Measurements from ENCODE around the gene SEC11A.

SEC11A gene

DNA sequence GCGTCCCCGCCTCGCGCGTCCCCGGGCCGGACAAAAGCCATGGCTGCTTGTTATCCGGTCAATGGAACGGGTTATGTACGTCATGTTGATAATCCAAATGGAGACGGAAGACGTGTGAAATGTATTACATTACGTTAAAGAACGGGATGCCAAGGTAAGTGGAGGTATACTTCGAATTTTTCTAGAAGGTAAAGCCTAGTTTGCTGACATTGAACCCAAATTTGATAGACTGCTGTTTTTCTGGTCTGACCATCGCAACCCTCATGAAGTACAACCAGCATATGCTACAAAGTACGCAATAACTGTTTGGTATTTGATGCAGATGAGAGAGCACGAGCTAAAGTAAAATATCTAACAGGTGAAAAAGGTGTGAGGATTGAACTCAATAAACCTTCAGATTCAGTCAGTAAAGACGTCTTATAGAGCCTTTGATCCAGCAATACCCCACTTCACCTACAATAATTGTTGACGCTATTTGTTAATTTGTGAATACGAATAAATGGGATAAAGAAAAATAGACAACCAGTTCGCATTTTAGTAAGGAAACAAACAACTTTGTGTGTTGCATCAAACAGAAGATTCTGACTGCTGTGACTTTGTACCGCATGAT is 81.6 kb downstream of the SEC11A start:
- DNase-seq = no peak

DNA sequence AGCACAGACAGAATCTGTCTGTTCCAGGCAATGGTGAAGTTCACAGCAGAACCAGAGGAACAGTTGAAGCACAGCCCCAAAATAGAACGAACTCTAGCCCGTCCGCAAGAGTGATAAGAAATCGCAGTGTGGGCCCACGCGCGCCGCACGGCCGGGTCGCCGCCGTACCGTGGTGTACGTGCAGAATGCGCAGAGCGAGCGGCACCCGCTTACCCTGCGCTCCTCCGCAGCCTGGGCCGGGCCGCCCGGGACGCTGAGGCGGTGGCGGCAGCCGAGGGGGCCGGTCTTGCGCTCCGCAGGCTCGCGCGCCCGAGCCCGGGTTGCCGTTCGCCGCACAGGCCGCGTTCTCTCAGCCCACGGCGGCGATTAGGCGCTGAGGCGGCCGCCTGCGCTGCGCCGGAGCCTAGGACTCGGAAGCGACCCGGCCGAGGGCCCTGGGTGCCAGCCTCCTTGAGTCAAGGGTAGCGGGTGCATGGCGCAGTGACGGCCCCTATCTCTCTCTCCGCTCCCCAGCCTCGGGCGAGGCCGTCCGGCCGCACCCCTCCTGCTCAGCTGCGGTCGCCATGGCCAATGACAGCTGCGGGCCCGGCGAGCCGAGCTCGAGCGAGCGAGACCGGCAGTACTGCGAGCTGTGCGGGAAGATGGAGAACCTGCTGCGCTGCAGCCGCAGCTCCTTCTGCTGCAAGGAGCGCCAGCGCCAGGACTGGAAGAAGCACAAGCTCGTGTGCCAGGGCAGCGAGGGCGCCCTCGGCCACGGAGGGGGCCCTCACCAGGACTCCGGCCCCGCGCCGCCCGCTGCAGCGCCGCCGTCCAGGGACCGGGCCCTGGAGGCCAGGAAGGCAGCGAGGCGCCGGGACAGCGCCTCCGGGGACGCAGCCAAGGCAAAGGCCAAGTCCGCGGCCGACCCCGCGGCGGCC is 82.4 kb downstream of the SEC11A start:
- DNase-seq = no peak

GRCh38 chr15:84631706-84632272 is 84.2 kb downstream of the SEC11A start:
- no peak for DNase-seq

DNA sequence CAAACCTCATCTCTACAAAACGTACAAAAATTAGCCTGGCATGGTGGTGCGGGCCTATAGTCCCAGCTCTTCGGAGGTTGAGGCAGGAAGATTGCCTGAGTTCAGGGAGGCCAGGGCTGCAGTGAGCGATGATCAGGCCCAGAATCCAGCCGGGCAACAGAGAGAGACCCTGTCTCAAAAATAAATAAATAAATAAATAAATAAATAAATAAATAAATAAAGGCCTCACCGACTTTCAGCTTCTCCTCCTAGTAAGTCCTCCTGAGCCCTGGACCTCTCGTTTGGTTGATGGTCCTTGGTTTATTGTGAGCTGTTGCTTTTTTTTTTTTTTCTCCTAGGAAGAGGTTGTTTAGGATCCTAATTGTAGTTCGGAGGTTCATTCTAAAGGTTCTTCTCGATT is 86.9 kb downstream of the SEC11A start:
- DNase-seq = no peak

- DNase-seq = no peak
Measured at GRCh38 chr15:84625123-84625522, 90.8 kb downstream of the SEC11A start.

DNA sequence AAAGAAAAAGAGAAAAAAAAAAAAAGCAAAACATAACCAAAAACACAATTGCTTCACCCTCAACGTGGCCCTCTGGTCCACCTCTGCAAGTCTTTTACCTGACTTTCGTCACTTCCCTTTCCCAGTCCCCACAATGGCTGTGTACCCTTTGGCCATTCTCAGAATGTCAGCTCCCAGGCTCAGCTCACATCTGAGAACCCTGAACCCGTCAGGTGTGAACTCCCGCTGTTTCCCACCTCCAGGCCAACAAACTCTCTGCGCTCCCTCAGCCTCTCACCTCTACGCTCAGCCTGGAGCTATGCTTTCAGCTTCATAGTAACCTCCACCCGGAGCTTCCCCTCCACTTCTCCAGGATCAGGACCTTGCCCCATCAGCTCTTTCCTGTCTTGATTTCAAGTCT is 91.6 kb downstream of the SEC11A start:
- DNase-seq = no peak

DNA sequence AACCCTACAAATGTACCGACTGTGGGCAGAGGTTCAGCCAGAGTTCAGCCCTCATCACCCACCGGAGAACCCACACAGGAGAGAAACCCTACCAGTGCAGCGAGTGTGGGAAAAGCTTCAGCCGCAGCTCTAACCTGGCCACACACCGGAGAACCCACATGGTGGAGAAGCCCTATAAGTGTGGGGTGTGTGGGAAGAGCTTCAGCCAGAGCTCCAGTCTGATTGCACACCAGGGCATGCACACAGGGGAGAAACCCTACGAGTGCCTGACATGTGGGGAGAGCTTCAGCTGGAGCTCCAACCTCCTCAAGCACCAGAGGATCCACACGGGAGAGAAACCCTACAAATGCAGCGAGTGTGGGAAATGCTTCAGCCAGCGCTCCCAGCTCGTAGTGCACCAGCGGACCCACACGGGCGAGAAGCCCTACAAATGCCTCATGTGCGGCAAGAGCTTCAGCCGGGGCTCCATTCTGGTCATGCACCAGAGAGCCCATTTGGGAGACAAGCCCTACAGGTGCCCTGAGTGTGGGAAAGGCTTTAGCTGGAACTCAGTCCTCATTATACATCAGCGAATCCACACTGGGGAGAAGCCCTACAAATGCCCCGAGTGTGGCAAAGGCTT is 94.5 kb downstream of the SEC11A start:
- DNase-seq = no peak

DNA sequence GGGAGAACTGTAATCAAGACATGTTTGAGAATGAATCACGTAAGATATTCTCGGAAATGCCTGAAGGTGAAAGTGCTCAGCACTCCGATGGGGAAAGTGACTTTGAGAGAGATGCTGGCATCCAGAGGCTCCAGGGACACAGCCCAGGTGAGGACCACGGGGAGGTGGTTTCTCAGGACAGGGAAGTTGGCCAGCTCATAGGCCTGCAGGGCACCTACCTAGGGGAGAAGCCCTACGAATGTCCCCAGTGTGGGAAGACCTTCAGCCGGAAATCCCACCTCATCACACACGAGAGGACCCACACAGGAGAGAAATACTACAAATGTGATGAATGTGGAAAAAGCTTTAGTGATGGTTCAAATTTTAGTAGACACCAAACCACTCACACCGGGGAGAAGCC is 95.3 kb downstream of the SEC11A start:
- DNase-seq = no peak
